GM18867 (cell line): ENCODE measurements around the gene RCOR3.
"Not testable (repeated sequence)": the region's sequence is repeated elsewhere in the genome, so short reads cannot be mapped to it uniquely, and the experiment has no call there.

Experiments used
- ATAC-seq: cut with Tn5 transposase; IDR thresholded peaks from one replicate; pipeline ENCODE4 v1.9.1; 2021; ENCODE audit warnings: mild to moderate bottlenecking, moderate library complexity; ENCODE audit not compliant: unreplicated experiment

RCOR3 gene

DNA sequence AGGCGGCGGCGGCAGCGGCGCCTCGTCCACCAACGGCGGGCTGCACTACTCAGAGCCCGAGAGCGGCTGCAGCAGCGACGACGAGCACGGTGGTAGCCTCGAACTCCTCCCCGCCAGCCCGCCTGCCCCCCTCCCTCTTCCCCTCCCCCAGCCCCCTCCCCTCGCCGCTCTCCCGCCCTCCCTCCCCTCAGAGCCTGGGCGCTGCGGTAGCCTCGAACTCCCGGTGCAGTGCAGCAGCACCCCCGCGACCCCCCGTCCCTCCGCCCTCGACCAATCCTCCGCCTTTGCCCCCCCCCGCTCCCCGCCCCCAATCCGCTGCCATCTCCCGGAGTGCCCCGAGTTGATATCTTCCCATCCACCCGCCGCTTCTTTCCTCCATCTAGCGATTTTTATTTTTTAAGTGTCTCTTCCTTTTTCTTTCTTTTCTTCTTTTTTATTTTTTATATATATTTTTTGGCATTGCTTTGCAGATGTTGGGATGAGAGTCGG, 516 bp downstream of the RCOR3 start:
- ATAC-seq, result peak; percentile 15

DNA sequence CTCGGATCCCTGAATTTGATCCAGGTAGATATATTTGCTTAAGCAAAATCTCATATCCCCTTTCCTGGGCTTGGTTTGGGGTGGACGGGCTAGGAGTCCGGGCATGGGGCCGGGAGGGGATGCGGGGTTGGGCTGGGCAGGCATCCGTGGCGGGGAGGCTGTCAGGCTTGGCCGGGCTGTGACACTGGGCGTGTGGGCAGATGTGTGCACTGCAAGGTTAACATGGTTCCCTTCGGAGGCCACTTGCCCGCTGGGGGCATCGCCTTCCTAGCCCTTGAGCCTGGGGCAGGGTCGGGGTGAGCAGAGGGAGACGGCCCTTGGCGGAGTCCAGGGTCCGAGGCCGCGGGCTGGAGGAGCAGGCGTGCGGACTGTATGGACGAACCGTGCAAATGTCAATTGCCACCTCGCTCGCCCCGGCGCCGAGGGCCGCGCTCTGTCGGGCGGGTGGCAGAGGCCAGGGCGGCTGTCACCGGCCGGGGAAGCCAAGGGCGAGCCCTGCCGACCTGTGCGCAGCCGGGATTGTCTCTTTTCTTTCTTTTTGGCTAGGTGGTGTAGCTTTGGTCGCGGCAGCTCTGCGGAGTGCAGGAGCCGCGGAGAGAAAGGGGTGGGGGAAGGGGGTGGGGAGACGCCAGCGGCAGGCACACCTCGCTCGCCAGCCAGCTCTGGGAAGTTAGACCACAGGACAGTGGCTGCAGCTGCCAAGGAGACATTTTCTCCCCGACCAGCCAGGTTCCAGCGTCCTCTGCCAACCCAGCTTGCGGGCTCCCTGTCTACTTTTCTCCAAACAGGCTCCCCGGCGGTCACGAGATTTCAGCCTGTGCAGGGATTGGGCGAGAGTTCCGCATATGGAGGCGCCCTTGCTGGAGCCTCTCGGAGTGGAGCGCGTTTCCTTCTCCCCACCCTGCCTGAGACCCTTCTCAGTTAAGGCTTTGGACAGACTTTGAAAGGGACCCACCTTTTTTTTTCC, 1.3 kb downstream of the RCOR3 start:
- ATAC-seq, result peak; percentile 35

- ATAC-seq, result no peak
Observed at GRCh38 chr1:211261229-211261628, 2.1 kb downstream of the RCOR3 start.

GRCh38 chr1:211263022-211263421, 3.9 kb downstream of the RCOR3 start:
- ATAC-seq, result not testable (repeated sequence)

DNA sequence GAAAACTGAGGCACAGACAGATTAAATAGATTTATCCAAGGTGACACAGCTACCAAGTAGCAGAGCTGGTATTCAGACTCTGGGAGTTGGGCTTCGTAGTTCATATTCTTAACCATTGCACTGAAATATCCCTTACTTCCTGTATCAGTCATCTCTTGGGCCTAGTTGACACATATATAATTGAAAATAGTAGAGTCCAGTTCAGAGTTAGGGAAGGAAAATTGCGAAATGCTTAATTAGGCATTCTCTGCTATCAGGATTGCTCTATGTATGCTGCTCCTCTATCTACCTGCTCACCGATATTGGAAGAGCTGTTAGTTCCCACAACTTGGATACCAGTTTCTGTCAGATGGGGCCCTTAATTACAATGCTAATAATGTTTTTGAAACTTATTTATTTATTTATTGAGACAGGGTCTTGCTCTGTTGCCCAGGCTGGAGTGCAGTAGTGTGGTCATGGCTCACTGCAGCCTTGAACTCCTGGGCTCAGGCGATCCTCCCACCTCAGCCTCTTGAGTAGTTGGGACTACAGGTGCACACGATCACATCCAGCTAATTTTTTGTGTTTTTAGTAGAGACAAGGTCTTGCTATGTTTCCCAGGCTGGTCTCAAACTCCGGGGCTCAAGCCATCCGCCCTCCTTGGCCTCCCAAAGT, 8.2 kb downstream of the RCOR3 start:
- no peak for ATAC-seq

- ATAC-seq, result no peak
Observed at GRCh38 chr1:211279340-211279739, 20.2 kb downstream of the RCOR3 start.

- ATAC-seq, result no peak
Observed at GRCh38 chr1:211280910-211281309, 21.7 kb downstream of the RCOR3 start.

DNA sequence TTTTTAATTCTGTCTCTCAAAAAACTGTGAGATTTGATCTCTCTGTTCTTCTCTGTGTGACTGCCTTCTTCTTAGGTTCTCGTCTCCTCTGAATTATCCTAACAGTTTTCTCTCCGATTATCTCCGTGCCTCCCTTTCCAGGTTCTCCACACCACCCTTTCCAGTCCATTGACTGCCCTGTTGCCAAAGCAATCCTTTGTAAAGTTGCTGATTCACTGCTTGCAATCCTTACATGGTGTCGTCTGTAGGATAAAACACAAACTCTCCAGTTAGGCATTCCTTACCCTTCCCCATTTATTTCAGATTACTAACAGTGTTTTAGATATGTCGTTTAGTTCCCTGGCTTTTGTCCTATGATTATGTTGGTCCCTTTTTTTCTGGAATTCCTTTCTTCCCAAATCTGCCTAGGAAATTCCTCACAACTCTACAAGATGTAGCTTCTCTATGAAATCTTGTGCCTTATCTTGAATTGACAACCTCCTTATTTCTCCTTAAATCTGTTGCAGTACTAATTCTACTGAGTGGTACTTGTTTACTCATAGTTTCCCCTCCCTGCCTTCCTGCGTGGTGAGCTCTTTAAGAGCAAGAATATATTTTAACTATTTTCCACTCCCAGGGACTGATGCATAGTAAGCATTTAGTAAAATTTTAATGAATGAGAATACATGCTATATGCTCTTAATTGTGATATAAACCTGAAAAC, 22.3 kb downstream of the RCOR3 start:
- ATAC-seq, result no peak

DNA sequence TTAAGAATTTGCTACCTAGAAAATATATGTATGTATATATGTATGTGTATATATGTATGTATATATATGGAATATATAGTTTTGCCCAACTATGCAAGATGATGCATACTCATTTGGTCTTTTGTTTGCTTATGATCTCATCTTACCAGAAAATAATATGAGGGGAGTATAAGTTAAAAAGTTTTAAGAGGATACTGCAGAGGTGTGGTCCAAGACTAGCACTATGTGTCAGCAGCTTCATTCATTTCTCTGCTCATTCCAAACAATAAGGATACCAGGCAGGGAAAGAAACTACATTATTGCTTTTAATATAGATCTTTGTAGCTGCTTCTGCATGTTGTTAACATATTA, 22.8 kb downstream of the RCOR3 start:
- ATAC-seq, result no peak

DNA sequence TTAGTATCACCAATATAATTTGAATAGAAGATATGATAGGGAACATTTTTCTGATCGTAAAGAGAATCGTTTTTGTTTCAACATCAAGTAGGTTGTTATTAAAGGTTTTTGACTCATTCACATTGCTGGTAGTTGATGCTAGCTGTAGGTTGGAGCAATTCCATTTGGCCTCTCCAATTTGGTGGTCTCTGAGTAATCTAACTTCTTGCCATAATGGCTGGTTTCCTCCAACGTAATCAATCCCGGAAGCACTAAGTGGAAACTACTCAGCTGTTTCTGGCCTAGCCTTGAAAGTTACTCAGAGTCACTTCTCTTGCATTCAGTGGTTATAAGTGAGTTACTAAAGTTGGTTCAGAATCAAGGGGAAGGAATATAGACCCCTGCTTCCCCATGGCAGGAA, 26.0 kb downstream of the RCOR3 start:
- no peak for ATAC-seq

DNA sequence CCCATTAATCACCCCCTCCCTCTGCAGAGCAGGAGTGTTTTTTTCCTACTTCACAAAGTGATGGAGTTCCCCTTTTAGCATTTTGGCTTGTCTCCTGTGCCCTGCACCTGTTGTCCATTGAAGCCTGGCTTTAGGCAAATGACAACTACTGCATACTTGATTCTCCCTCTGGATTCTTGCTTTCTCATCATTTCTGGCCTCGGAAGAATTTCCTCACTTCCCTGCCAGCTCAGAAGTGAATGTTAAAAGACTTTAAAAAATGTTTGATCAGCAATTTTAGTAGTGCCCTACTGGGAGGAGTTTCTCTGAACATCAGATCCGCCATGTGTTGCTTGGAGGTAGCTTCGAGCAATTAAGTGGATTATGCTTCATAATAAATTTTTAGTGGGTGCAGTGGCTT, 28.1 kb downstream of the RCOR3 start:
- ATAC-seq, result no peak

DNA sequence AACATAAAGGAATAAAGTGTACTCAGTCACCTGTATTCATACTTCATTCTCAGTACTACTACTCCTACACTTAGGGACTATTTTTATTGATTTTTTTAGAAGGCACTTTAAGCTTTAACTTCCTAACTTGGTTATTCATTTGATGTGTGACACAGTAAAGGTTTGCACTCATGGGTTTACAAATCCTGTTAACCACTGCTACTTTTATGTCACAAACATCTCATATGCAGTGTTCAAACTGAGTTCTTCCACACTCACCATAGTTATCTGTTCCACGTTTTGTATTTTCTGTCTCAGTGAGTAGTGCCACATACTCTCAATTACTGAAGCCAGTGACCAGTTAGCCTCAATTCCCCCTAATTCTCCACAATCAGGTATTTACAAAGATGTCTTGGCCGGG, 33.2 kb downstream of the RCOR3 start:
- ATAC-seq, result no peak

- ATAC-seq, result no peak
Observed at GRCh38 chr1:211296396-211296795, 37.2 kb downstream of the RCOR3 start.

DNA sequence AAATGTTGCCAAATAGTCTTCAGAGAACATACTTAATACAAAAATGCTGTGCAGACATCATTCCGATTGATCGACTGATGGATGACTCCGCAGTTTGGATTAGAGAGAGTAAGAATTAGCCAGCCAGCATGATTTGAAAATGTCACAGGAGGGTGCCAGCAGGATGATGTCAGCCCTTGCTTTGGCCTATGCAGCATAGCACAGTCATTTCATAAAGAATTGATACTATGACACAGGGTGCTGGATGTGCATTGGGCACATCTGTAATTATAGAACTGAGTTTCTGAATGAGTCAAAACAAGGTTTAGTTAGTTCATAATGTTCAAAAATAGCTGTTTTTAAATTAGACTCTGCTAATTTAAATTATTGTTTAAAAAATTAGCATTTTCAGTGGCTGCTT, 45.9 kb downstream of the RCOR3 start:
- ATAC-seq, result peak; percentile 98

DNA sequence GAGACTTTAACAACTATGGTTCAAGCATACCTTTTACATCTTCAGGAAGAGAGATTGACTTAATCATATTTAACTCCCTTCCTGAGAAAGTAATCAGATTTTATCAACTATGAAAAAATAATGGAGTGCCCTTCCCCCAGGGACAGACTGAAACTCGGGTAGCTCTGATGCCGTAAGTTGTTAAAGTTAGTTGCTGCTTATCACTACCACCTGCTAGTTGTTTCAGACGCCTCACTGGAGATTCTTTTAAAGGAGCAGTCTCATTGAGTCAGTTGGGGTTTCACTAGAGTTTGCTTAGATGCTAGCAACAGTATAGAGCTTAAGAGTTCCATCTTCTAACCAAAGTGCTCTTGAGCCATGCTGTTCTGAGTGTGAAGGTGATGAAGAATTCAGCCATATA, 50.5 kb downstream of the RCOR3 start:
- ATAC-seq, result no peak

DNA sequence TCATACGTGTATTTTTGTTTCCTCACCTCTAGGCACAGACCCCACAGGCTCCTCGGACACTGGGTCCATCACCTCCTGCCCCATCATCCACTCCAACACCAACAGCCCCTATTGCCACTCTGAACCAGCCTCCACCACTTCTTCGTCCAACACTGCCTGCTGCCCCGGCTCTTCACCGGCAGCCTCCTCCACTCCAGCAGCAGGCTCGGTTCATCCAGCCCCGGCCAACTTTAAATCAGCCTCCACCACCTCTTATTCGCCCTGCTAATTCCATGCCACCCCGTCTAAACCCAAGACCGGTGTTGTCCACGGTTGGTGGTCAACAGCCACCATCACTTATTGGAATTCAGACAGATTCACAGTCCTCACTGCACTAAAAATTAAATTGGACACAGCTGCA, 54.2 kb downstream of the RCOR3 start:
- ATAC-seq, result no peak

DNA sequence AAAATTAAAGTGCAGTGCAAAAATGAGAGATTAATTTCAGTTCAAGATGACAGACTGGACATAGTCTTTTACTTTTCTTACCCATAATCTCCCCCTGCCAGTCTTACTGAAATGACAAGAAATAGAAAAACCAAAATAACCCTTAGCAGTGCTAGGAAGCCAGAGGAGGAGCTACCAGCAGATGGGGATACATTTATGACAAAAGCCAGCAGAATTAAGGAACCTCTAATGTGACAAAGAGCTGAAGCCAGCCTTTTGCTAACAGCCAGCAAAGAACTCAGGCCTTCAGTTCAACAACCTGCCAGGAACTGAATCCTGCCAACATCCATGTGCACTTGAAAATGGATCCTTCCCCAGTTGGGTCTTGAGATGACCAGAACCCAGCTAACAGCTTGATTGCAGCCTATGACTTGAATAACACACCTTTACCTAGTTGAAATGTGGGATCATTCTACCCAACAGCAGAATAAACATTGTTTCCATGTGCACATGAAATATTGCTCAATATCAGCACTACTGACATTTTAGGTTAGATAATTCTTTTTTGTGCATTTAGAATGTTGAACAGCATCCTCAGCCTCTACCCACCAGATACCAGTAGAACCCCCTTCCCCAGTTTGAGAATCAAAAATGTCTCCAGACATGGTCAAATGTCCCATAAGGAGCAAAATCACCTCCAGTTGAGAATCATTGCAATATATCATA, 59.6 kb downstream of the RCOR3 start:
- no peak for ATAC-seq

GRCh38 chr1:211319892-211320291, 60.7 kb downstream of the RCOR3 start:
- ATAC-seq, result no peak

GRCh38 chr1:211320980-211321379, 61.8 kb downstream of the RCOR3 start:
- peak; percentile 53 for ATAC-seq

GRCh38 chr1:211321646-211322045, 62.5 kb downstream of the RCOR3 start:
- not testable (repeated sequence) for ATAC-seq
